Natural killer cell (primary cell): Measurements from ENCODE around the gene STAG1. TPM values are rescaled to one million over a fixed set of nuclear protein-coding genes. Genes with fewer than 3 reads are reported as not detected.
"Not testable (repeated sequence)": the region's sequence is repeated elsewhere in the genome, so short reads cannot be mapped to it uniquely, and the experiment has no call there.

Experiments used
- ATAC-seq, 3 donors: fragments of 150-1000 bp in 2 of 3; fragments of 200-7000 bp in 1 of 3; cut with Tn5 transposase; 1 replicate in 1 of 3; 2 replicates in 2 of 3; pipeline ENCODE4 v1.10.0; 2021; ENCODE audit warnings: mild to moderate bottlenecking in 2 of 3, moderate library complexity in 2 of 3
- DNase-seq, 2 donors: peaks; one replicate each; pipeline versions ENCODE4 v3.0.0 to v3.0.0-alpha.2; 2013 to 2021; ENCODE audit warnings: mixed read lengths in 1 of 2
- H3K27ac ChIP-seq: one replicate; pipeline ENCODE4 v1.5.1; 2013; ENCODE audit warnings: mild to moderate bottlenecking, low read length
- H3K27me3 ChIP-seq: one replicate; pipeline ENCODE4 v1.6.1; 2013; ENCODE audit warnings: low read length; ENCODE audit not compliant: control insufficient read depth, insufficient read depth
- H3K36me3 ChIP-seq: one replicate; pipeline ENCODE4 v1.6.1; 2013; ENCODE audit warnings: low read length; ENCODE audit not compliant: control insufficient read depth, insufficient read depth
- H3K4me1 ChIP-seq: one replicate; pipeline ENCODE4 v1.6.1; 2013; ENCODE audit warnings: low read length; ENCODE audit not compliant: control insufficient read depth, insufficient read depth
- H3K4me3 ChIP-seq: one replicate; pipeline ENCODE4 v1.5.1; 2013; ENCODE audit warnings: low read length
- H3K9me3 ChIP-seq: one replicate; pipeline ENCODE4 v1.6.1; 2013; ENCODE audit warnings: low read length; ENCODE audit not compliant: control insufficient read depth, insufficient read depth
- H3K27ac Mint-ChIP-seq, 2 donors: one replicate each; pipeline ENCODE4 v1.8.0; 2022; ENCODE audit warnings: mild to moderate bottlenecking in 2 of 2, mixed read lengths in 2 of 2, moderate library complexity in 1 of 2
- H3K27me3 Mint-ChIP-seq, 2 donors: one replicate each; pipeline ENCODE4 v1.8.0; 2022; ENCODE audit warnings: low read depth in 2 of 2, mixed read lengths in 2 of 2
- H3K36me3 Mint-ChIP-seq: one replicate; pipeline ENCODE4 v1.8.0; 2022; ENCODE audit warnings: mixed read lengths
- H3K4me1 Mint-ChIP-seq, 2 donors: one replicate each; pipeline ENCODE4 v1.8.0; 2022; ENCODE audit warnings: mixed read lengths in 2 of 2
- H3K4me3 Mint-ChIP-seq: one replicate; pipeline ENCODE4 v1.8.0; 2022; ENCODE audit warnings: mild to moderate bottlenecking, moderate library complexity, mixed read lengths
- H3K9me3 Mint-ChIP-seq, 2 donors: one replicate each; pipeline ENCODE4 v1.8.0; 2022; ENCODE audit warnings: mixed read lengths in 2 of 2
- WGBS: methylation state at CpG from one replicate; pipeline ENCODE4 v1.1.7; 2013; ENCODE audit warnings: missing lambda C conversion rate; ENCODE audit not compliant: insufficient coverage; 5-methylcytosine and 5-hydroxymethylcytosine counted together
- intact Hi-C: fragments of 100-400 bp; cut with micrococcal nuclease; formaldehyde crosslinking; loops from one replicate; pipeline ENCODE4 v1.14.2; 2022
- total RNA-seq, 4 donors: library from RNA; stranded (reverse); fragments of 120-200 nt in 1 of 4; gene quantifications; one replicate each; pipeline versions ENCODE4 v1.2.3 to v1.2.4, GENCODE V29; 2013 to 2022
- TF ChIP-seq, protein P1 (sequence below): fragments of 200-600 bp; IDR thresholded peaks from one replicate; pipeline ENCODE4 v1.8.0; 2022; ENCODE audit warnings: antibody characterized with exemption

STAG1 gene
- total RNA-seq, 3 donors from 2014 or later (not counting 1 experiment from before 2014, with no cell fraction given) = 55.1 to 66.2 (median 60.3) TPM

DNA sequence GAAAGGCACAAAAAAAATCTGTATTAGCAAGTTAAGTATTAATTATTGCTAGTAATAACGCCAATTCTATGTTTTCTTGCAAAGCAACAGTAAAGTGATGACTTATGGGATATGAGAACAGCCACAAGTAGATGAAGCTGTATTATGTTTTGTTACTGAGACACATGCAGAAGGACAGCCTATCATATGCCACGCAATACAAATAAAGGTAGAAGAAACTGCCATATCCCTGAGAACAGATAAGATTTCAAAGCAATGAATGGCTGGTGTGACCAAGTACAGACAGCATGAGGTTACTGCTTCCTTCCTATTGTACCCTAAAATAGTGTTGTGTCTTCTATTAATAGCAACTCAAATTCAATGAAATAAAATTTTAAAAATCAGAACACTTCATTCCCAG is 26.7 kb downstream of the STAG1 start:
- peak overlapping the region; percentile 5 to 50 for H3K27ac Mint-ChIP-seq
- no peaks in the 10 kb centered on the region for H3K36me3 ChIP-seq
- ATAC-seq (no peak), DNase-seq (no peak)
- H3K27me3 ChIP-seq = no peaks in the 10 kb centered on the region
- TF ChIP-seq, protein P1, sequence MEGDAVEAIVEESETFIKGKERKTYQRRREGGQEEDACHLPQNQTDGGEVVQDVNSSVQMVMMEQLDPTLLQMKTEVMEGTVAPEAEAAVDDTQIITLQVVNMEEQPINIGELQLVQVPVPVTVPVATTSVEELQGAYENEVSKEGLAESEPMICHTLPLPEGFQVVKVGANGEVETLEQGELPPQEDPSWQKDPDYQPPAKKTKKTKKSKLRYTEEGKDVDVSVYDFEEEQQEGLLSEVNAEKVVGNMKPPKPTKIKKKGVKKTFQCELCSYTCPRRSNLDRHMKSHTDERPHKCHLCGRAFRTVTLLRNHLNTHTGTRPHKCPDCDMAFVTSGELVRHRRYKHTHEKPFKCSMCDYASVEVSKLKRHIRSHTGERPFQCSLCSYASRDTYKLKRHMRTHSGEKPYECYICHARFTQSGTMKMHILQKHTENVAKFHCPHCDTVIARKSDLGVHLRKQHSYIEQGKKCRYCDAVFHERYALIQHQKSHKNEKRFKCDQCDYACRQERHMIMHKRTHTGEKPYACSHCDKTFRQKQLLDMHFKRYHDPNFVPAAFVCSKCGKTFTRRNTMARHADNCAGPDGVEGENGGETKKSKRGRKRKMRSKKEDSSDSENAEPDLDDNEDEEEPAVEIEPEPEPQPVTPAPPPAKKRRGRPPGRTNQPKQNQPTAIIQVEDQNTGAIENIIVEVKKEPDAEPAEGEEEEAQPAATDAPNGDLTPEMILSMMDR = no peak
- H3K4me3 ChIP-seq = no peak overlapping the region
- intact Hi-C loops = no loop called here
- H3K36me3 Mint-ChIP-seq = no peaks in the 10 kb centered on the region
- 94% methylated on average over 2 of the region's 2 CpGs for WGBS
- H3K27me3 Mint-ChIP-seq = no peaks in the 10 kb centered on the region
- H3K4me3 Mint-ChIP-seq = no peak overlapping the region
- no peak overlapping the region for H3K27ac ChIP-seq
- H3K9me3 Mint-ChIP-seq = no peaks in the 10 kb centered on the region
- H3K4me1 Mint-ChIP-seq = peaks cover 47 to 49% of the 10 kb centered on the region in 2 donors
- no peaks in the 10 kb centered on the region for H3K9me3 ChIP-seq
- H3K4me1 ChIP-seq = peaks cover 22% of the 10 kb centered on the region

DNA sequence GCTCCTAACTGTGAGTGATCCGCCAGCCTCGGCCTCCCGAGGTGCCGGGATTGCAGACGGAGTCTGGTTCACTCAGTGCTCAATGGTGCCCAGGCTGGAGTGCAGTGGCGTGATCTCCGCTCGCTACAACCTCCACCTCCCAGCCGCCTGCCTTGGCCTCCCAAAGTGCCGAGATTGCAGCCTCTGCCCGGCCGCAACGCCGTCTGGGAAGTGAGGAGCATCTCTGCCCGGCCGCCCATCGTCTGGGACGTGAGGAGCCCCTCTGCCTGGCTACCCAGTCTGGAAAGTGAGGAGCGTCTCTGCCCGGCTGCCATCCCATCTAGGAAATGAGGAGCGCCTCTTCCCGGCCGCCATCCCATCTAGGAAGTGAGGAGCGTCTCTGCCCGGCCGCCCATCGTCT is 29.3 kb downstream of the STAG1 start:
- H3K36me3 Mint-ChIP-seq, H3K9me3 ChIP-seq, H3K27me3 Mint-ChIP-seq, H3K9me3 Mint-ChIP-seq, H3K4me1 ChIP-seq, H3K4me3 ChIP-seq, H3K27me3 ChIP-seq, ATAC-seq, DNase-seq, H3K27ac ChIP-seq, H3K4me3 Mint-ChIP-seq, intact Hi-C loops, H3K36me3 ChIP-seq, H3K27ac Mint-ChIP-seq: not testable (repeated sequence)
- H3K4me1 Mint-ChIP-seq = peaks cover 42 to 45% of the 10 kb centered on the region in 2 donors
- 93% methylated on average over 13 of the region's 27 CpGs for WGBS

DNA sequence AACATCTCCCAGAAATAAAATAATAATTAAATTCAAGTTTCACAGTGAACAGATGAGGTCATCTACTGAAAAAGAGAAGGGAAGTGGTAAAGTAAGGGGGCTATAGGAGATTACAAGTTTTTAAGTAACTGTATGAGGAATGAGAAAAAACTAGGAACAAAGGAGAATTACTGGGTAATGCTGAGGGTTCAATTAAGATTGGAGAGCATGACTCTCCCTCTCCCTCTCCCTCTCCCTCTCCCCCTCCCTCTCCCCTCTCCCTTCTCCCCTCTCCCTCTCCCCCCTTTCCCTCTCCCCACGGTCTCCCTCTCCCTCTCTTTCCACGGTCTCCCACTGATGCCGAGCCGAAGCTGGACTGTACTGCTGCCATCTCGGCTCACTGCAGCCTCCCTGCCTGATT is 29.8 kb downstream of the STAG1 start:
- H3K27me3 Mint-ChIP-seq, ATAC-seq, H3K36me3 Mint-ChIP-seq, H3K4me3 ChIP-seq, H3K36me3 ChIP-seq, H3K9me3 Mint-ChIP-seq, H3K27ac Mint-ChIP-seq, intact Hi-C loops, H3K9me3 ChIP-seq, DNase-seq, H3K27me3 ChIP-seq, H3K27ac ChIP-seq, H3K4me3 Mint-ChIP-seq, H3K4me1 ChIP-seq: not testable (repeated sequence)
- peaks cover 40 to 44% of the 10 kb centered on the region in 2 donors for H3K4me1 Mint-ChIP-seq
- no CpG with 5 or more reads among the region's 5 CpGs for WGBS

DNA sequence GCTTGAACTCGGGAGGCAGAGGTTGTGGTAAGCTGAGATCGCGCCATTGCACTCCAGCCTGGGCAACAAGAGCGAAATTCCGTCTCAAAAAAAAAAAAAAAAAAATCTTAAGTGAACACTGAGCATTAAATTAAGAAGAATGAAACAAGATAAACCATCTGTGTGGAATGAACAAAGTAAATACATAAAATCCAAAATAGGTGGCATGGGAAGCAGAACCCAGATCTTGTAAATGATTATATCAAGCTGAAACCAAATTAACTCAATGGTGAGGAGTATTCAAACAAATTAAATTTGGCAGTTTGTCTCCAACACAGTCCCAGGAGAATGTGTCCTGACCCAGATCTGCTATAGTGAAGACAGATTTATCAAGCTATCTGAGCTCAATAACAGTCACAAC is 32.1 kb downstream of the STAG1 start:
- ATAC-seq (no peak), DNase-seq (no peak)
- Mint-ChIP-seq H3K4me3 (no peak overlapping the region), H3K9me3 (no peaks in the 10 kb centered on the region), H3K36me3 (no peaks in the 10 kb centered on the region), H3K4me1 (peaks cover 30 to 32% of the 10 kb centered on the region in 2 donors), H3K27me3 (no peaks in the 10 kb centered on the region), H3K27ac (peak overlapping the region; percentile 43 to 59)
- no peaks in the 10 kb centered on the region for H3K27me3 ChIP-seq
- peaks cover 2% of the 10 kb centered on the region for H3K36me3 ChIP-seq
- no peak overlapping the region for H3K4me3 ChIP-seq
- 100% methylated on average over 1 of the region's 5 CpGs for WGBS
- H3K4me1 ChIP-seq = peaks cover 9% of the 10 kb centered on the region
- H3K9me3 ChIP-seq = no peaks in the 10 kb centered on the region
- no peak overlapping the region for H3K27ac ChIP-seq
- TF ChIP-seq, protein P1 = no peak
- intact Hi-C loops = no loop called here
